ENCODE results near the gene OPRL1. TPM values are rescaled to one million over a fixed set of nuclear protein-coding genes. Genes with fewer than 3 reads are reported as not detected.
A peak's percentile ranks its signal among the peaks of the same experiment; 100 is the strongest.

OPRL1 gene
- total and polyA plus RNA-seq, 12 donors = 0.19 to 1.3 (median 0.40) TPM

DNA sequence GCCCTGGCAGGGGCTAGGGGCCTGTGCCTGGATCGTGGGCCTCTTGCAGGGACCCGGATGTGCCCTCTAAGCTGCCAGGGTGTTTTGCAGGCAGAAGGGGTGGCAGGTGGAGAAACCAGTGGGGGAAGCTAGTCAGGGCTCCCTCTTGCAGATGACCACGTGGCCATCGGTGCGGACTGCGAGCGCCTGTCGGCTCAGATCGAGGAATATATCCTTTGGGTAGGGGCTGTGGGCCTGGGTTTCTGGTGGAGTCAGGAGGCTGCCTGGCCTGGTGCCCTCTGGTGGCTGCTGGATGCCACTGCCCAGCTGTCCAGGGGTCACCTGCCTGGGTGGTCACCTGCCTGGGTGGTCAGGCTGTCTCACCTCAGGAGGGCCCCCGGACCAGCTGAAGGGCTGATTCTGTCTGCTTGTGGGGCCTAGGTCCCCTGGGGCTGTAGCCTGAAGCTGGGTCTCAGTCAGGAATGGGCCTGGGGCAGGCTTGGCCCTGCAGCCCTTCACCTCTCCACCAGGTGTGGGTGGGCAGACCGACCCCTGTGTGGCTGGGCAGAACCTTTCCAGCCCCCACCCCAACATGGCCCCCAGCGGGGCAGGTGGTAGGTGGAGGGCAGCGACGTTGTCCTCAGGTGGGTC is 10.2 kb upstream of the OPRL1 start:
- H3K36me3 ChIP-seq = peaks cover 0 to 48% (median 0%) of the 10 kb centered on the region in 9 donors
- 57 to 63% methylated on average over 14 of the region's 14 CpGs for WGBS, 2 donors
- intact Hi-C loops (cut with DNase I) = loop anchor here in 1 of 10 donors (5.0 kb wide), 1 partner anchor 87 kb away; the partner anchor contains the start of gene PRPF6
- H3K27me3 ChIP-seq = no peaks in the 10 kb centered on the region
- no peak overlapping the region for H3K4me3 ChIP-seq
- no peaks in the 10 kb centered on the region for H3K9me3 ChIP-seq
- H3K27ac ChIP-seq = no peak overlapping the region
- ATAC-seq (peak in 3 of 8 donors; percentile 5 to 23 (median 17)), DNase-seq (no peak)
- TF ChIP-seq, protein P1, sequence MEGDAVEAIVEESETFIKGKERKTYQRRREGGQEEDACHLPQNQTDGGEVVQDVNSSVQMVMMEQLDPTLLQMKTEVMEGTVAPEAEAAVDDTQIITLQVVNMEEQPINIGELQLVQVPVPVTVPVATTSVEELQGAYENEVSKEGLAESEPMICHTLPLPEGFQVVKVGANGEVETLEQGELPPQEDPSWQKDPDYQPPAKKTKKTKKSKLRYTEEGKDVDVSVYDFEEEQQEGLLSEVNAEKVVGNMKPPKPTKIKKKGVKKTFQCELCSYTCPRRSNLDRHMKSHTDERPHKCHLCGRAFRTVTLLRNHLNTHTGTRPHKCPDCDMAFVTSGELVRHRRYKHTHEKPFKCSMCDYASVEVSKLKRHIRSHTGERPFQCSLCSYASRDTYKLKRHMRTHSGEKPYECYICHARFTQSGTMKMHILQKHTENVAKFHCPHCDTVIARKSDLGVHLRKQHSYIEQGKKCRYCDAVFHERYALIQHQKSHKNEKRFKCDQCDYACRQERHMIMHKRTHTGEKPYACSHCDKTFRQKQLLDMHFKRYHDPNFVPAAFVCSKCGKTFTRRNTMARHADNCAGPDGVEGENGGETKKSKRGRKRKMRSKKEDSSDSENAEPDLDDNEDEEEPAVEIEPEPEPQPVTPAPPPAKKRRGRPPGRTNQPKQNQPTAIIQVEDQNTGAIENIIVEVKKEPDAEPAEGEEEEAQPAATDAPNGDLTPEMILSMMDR (IDR thresholded peaks at IDR 0.05) = peak; percentile 36 to 80 (median 67)
- peaks cover 0 to 24% (median 6%) of the 10 kb centered on the region in 9 donors for H3K4me1 ChIP-seq

DNA sequence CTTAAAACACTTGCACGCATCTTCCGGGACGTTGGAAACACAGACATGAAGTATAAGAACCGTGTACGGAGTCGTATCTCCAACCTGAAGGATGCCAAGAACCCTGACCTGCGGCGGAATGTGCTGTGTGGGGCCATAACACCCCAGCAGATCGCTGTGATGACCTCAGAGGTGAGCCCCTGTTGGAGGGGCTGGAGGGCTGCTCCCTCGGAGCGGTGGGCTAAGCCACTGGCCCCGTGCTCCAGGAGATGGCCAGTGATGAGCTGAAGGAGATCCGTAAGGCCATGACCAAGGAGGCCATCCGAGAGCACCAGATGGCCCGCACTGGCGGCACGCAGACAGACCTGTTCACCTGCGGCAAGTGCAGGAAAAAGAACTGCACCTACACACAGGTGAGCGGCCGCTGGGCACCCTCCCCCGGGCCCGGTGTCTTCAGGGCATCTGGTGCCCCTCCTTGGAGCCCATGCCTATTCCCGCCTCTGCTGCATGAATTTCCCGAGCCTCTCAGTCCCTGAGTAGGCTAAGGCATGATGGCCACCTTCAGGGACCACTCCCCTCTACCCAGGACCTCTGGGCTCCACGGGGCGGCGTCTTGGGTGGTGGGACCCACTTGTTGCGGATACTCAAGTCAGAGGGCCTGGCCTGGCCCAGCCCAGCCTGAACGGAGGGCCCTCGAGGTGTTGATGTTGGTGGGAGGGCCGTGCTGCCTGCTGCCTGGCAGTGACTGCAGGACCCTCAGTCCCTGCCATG is 9.5 kb upstream of the OPRL1 start:
- 95 to 96% methylated on average over 31 of the region's 31 CpGs for WGBS, 2 donors
- DNase-seq = no peak
- Histone ChIP-seq H3K4me1 (peaks cover 0 to 19% (median 0%) of the 10 kb centered on the region in 9 donors), H3K36me3 (peaks cover 0 to 55% (median 0%) of the 10 kb centered on the region in 9 donors), H3K9me3 (no peaks in the 10 kb centered on the region), H3K27me3 (no peaks in the 10 kb centered on the region), H3K27ac (no peak overlapping the region), H3K4me3 (no peak overlapping the region)
- no peak for ATAC-seq
- intact Hi-C loops (cut with DNase I) = no loop called here
- TF ChIP-seq, protein P1 (IDR thresholded peaks at IDR 0.05) = no peak

DNA sequence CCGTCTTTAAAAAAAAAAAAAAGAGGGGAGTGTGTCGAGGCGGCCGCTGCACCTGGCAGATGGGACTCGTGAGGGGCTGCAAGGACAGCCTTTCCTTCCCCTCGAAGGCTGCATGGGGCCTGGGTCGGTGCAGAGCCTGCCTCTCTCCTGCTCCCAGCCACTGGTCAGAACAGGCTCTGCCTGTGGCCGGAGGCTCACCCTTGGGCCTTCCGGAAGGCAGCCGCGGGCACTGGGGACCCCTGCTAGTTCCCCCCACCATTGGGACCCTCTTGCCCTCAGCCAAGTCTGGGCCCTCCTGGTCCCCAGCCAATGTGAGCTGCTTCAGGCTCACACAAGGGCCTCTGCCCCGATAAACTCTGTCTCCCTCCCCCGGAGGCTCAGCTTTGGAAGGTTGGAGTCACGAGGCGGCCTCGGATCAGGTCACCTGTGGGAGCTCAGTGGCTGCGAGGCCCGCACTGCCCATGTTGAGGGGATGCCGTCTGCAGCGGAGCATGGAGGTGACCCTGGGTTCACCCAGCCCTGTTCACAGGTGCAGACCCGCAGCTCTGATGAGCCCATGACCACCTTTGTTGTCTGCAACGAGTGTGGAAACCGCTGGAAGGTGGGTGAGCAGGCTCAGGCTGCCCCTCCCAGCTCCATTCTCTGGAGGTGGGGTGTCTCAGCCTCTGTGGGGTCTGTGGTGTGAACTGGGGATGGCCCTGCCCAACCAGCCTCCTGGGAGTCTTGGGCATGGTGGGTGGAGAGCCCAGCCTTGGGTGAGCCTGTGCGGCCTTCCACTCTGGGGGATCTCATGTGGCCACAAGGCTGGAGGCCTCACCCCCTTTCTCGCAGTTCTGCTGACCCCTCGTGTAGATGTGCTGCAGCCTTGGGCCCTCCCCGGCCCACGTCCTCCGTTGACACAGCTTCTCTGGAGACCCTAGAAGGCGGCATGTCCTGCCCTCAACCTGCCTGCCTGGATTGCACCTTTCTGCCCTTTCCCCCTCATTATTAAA is 8.2 kb upstream of the OPRL1 start:
- Histone ChIP-seq H3K27ac (no peak overlapping the region), H3K4me3 (no peak overlapping the region), H3K27me3 (no peaks in the 10 kb centered on the region), H3K36me3 (peaks cover 0 to 61% (median 0%) of the 10 kb centered on the region in 9 donors), H3K4me1 (peaks cover 0 to 14% (median 0%) of the 10 kb centered on the region in 9 donors), H3K9me3 (no peaks in the 10 kb centered on the region)
- DNase-seq (no peak), ATAC-seq (no peak)
- intact Hi-C loops (cut with DNase I) = no loop called here
- TF ChIP-seq, protein P1 (IDR thresholded peaks at IDR 0.05) = no peak
- WGBS, 2 donors = 89 to 92% methylated on average over 29 to 30 of the region's 30 CpGs
